AG04450 (cell line): ENCODE data around the gene OTOGL. TPM values are rescaled to one million over a fixed set of nuclear protein-coding genes. Genes with fewer than 3 reads are reported as not detected.
"Not testable (repeated sequence)": the region's sequence is repeated elsewhere in the genome, so short reads cannot be mapped to it uniquely, and the experiment has no call there.

Experiments used
- CTCF ChIA-PET: fragments of 300-600, 350-600 bp; formaldehyde crosslinking; extraction: SDS; loops from one replicate; lab custom pipeline; 2022; ENCODE audit warnings: antibody characterized with exemption, inconsistent platforms; lab: Charles Lee
- POLR2A ChIA-PET: fragments of 350-600 bp; formaldehyde crosslinking; extraction: SDS; loops from one replicate; lab custom pipeline; 2021; ENCODE audit warnings: antibody characterized with exemption, inconsistent platforms; lab: Yijun Ruan, JAX
- DNase-seq: peaks from one replicate; pipeline ENCODE4 v3.0.0-alpha.2; 2011; ENCODE audit warnings: low read depth, low spot score
- H3K27ac ChIP-seq: one replicate; pipeline ENCODE4 v1.5.1; 2012; ENCODE audit warnings: low read depth, low read length, control low read depth
- H3K27me3 ChIP-seq: one replicate; pipeline ENCODE4 v1.6.0; 2012; ENCODE audit warnings: low read length; ENCODE audit not compliant: control insufficient read depth, insufficient read depth
- H3K4me3 ChIP-seq: 2 replicates; pipeline ENCODE4 v1.5.1; 2011; ENCODE audit warnings: mild to moderate bottlenecking, low read depth, low read length, control low read depth
- H3K9me3 ChIP-seq: 2 replicates; pipeline ENCODE4 v1.5.1; 2012; ENCODE audit warnings: low read length; ENCODE audit not compliant: control insufficient read depth, insufficient read depth
- CTCF ChIP-seq: IDR thresholded peaks from 2 replicates; pipeline ENCODE4 v1.5.1; 2011; ENCODE audit warnings: low read depth, low read length, control low read depth, inconsistent platforms
- polyA plus RNA-seq: library from polyadenylated mRNA; depleted of rRNA; stranded (reverse); fragments of >200 nt; gene quantifications from 2 replicates; pipeline ENCODE4 v1.2.3, GENCODE V29; 2011

The OTOGL gene
- polyA plus RNA-seq, 1 experiment = 0.07 TPM

- Histone ChIP-seq H3K27me3 (no peaks in the 10 kb centered on the region), H3K9me3 (no peaks in the 10 kb centered on the region), H3K27ac (no peak overlapping the region), H3K4me3 (no peak overlapping the region)
- TF ChIP-seq CTCF = no peak
- no peak for DNase-seq
- POLR2A ChIA-PET = no interaction called here
- CTCF ChIA-PET = interaction anchor here (1.2 kb wide), 1 partner anchor 27 kb away, joined by 4 read pairs; no protein-coding TSS in a partner anchor
Observed at GRCh38 chr12:80222261-80222660, 122.9 kb downstream of the OTOGL start.

- ChIA-PET POLR2A (no interaction called here), CTCF (interaction anchor here (1.3 kb wide), 1 partner anchor 31 kb away, joined by 6 read pairs; no protein-coding TSS in a partner anchor)
- no peaks in the 10 kb centered on the region for H3K9me3 ChIP-seq
- no peak overlapping the region for H3K4me3 ChIP-seq
- no peak for DNase-seq
- no peak for TF ChIP-seq CTCF
- no peak overlapping the region for H3K27ac ChIP-seq
- H3K27me3 ChIP-seq = no peaks in the 10 kb centered on the region
Observed at GRCh38 chr12:80226576-80226975, 127.2 kb downstream of the OTOGL start.

GRCh38 chr12:80227904-80228303, 128.6 kb downstream of the OTOGL start:
- H3K27me3 ChIP-seq, H3K4me3 ChIP-seq, DNase-seq, H3K27ac ChIP-seq, H3K9me3 ChIP-seq, POLR2A ChIA-PET: not testable (repeated sequence)
- CTCF ChIA-PET = interaction anchor here (1.9 kb wide), 1 partner anchor 33 kb away, joined by 7 read pairs; no protein-coding TSS in a partner anchor

- ChIA-PET POLR2A (no interaction called here), CTCF (interaction anchor here (1.4 kb wide), 1 partner anchor 35 kb away, joined by 4 read pairs; no protein-coding TSS in a partner anchor)
- Histone ChIP-seq H3K27ac (no peak overlapping the region), H3K27me3 (no peaks in the 10 kb centered on the region), H3K9me3 (no peaks in the 10 kb centered on the region), H3K4me3 (no peak overlapping the region)
- DNase-seq = no peak
- no peak for TF ChIP-seq CTCF
Observed at GRCh38 chr12:80230068-80230467, 130.7 kb downstream of the OTOGL start.

GRCh38 chr12:80232837-80233236, 133.5 kb downstream of the OTOGL start:
- no peak for TF ChIP-seq CTCF
- ChIA-PET POLR2A (no interaction called here), CTCF (interaction anchor here (1.2 to 2.9 kb wide), 3 partner anchors 30 to 38 kb away, joined by 3 to 12 read pairs (median 8); no protein-coding TSS in a partner anchor)
- H3K9me3 ChIP-seq = no peaks in the 10 kb centered on the region
- H3K27me3 ChIP-seq = no peaks in the 10 kb centered on the region
- no peak for DNase-seq
- no peak overlapping the region for H3K27ac ChIP-seq
- no peak overlapping the region for H3K4me3 ChIP-seq
